ENCODE results near the gene ARSG.

DNA sequence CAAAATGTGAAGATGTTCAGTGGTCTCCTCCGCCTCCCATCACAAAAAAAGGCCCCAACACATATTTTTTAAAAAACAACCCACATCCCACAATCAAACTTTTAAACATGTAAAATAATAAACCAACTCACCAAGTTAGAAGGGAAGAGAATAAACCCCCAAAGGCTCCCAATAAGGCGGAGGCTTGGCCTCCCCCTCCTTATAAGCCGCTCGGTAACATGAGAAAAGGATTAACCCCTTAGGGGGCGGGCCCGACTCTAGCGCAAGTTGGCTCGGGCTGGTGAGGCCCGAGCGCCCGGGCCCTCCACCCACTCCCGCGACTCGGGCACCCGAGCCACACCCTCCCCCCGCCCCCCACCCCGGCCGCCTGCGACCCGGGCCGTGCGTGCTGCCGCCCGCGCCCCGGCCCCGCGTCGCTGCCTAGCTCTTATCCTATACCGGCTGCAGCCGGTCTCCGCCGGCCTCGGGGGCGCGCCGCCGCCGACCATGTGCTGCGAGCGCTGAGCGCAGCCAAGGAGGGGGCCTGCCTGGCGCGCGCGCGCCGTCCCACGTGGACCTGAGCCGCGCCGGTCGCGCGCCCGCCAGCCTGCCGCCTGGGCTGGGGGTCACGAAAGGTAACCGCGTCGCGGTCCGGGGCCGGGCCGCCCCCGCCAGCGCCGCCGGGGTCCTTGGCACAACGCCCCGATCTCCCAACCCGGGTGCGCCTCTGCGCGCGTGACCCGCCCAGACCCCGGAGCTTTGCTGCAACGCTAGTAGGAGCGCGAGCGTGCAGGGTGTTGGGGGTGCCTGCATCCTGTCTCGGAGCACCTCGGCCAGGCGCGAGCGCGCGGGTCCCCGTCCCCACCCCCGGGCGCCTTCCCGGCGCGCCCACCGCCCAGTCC is at the start of gene ARSG, which contains the start of gene SLC16A6:
- TF ChIP-seq POLR2A (IDR thresholded peaks at IDR 0.05; ENCODE audit: low read length) (no peak), GATA1 (IDR thresholded peaks at IDR 0.05; ENCODE audit: low read depth, low read length) (no peak)
